Right cardiac atrium (tissue), 5 donors: Measurements from ENCODE around the gene FUT9. TPM values are rescaled to one million over a fixed set of nuclear protein-coding genes. Genes with fewer than 3 reads are reported as not detected.
A peak's percentile ranks its signal among the peaks of the same experiment; 100 is the strongest.

ENCODE experiments used
- ATAC-seq, 2 donors: fragments of 200-7000 bp; cut with Tn5 transposase; one replicate each; pipeline versions ENCODE4 v1.8.0 to v1.9.1; 2020; ENCODE audit warnings: moderate library complexity in 2 of 2, mild to moderate bottlenecking in 1 of 2
- DNase-seq, 3 donors: peaks; one replicate each; pipeline ENCODE4 v3.0.0-alpha.2; 2020
- H3K27ac ChIP-seq: one replicate; pipeline ENCODE4 v1.5.1; 2013; ENCODE audit warnings: mild to moderate bottlenecking, low read length, control low read depth, moderate library complexity
- H3K27me3 ChIP-seq: one replicate; pipeline ENCODE4 v1.6.1; 2013; ENCODE audit not compliant: control insufficient read depth, insufficient read depth
- H3K4me1 ChIP-seq: one replicate; pipeline ENCODE4 v1.6.1; 2013; ENCODE audit warnings: low read length; ENCODE audit not compliant: control insufficient read depth, insufficient read depth
- H3K4me3 ChIP-seq: one replicate; pipeline ENCODE4 v1.5.1; 2013; ENCODE audit warnings: low read length, control low read depth
- H3K9me3 ChIP-seq: one replicate; pipeline ENCODE4 v1.6.1; 2013; ENCODE audit warnings: low read length; ENCODE audit not compliant: control insufficient read depth
- WGBS: extraction: QIAGEN DNeasy Blood & Tissue Kit; methylation state at CpG from one replicate; pipeline ENCODE4 v1.1.7; 2013; 5-methylcytosine and 5-hydroxymethylcytosine counted together
- intact Hi-C, 4 donors: fragments of 100-400 bp; cut with DNase I; formaldehyde crosslinking; loops; one replicate each; pipeline versions ENCODE4 v1.11.0 to v1.14.0; 2022 to 2023
- long read RNA-seq, 4 donors: library from polyadenylated mRNA; unstranded; transcript quantifications; one replicate each; pipeline ENCODE4 v2.0.0, GENCODE V29; 2020 to 2021
- polyA plus RNA-seq: library from polyadenylated mRNA; stranded (reverse); fragments of 200-250 nt; gene quantifications from one replicate; pipeline ENCODE4 v1.2.3, GENCODE V29; 2013
- total RNA-seq, 4 donors: library from RNA; stranded (reverse); fragmentation: NEBNext Ultra II Directional; extraction: Animal tissue kit (Norgen Biotek cat#: 25700); gene quantifications; one replicate each; pipeline ENCODE4 v1.2.1, GENCODE V29; 2021
- donor health status: healthy with polysubstance abuse.
- donor health status: DM: no; HTN: yes; CAD: no.
- donor health status: DM: no; HTN: no; CAD: no.
- donor health status: DM: no; HTN: yes; CAD: no; lungs with severe emphysema.
- donor health status: DM: yes; HTN: yes; CAD: no.

FUT9 gene
- not detected for total RNA-seq
- not detected for polyA plus RNA-seq
- long read RNA-seq, donor 1: 0 reads
- long read RNA-seq, donor 2: 0 reads
- long read RNA-seq, donor 3: 0 reads
- long read RNA-seq, donor 4: 0 reads

DNA sequence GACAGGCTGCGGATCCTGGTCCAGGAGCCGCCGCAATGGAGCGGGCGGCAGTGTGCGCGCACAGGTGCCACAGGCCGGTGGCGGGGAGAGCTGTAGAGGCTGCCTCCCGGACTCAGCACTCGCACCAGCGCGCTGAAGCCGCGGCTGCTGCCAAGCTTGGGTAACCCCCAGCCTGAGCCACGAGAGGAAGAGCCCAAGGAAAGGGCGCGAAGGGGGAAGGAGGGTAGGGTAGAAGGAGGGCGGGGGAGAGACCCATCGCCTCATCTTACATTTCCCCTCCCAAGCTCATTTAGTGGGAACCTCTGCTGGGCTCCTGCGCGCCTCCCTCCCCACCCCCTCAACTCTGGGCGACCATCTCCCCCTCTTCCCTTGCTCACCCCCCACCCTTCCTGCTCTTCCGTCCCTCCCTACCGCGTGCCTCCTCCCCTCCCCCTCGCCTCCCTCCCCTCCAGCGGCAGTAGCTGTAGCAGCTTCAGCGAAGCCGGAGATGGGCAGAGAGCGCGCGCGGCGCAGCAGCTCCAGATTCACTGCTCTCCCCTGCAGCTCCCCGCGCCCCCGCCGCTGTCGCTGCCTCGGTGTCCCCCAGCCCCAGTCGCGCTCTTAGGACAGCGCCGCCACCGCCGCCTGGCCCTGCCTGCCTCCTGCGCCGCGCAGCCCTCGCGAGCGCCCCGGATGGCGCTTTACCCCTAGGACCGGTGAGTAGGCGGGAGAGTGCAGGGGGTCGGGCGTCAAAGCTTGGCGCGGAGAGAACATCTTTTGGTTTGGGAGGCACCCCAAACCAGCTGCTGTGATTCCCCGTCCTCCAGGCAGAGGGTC, at the start of gene FUT9:
Gene FUT9 (plus strand): TSS at position 457 of the 816 bp plus-strand sequence. CDS start 187,182 bp downstream, outside the sequence.
- intact Hi-C loops: no loop called here
- Histone ChIP-seq H3K4me1 (no peaks in the 10 kb centered on the region), H3K27ac (no peak within 1 kb of the TSS), H3K27me3 (no peaks in the 10 kb centered on the region), H3K9me3 (no peaks in the 10 kb centered on the region), H3K4me3 (no peak within 1 kb of the TSS)
- WGBS: under 1% methylated on average over 62 of the region's 62 CpGs
- peak in 2 of 3 donors; percentile 35 to 46 for DNase-seq
- ATAC-seq: peak in 1 of 2 donors; percentile 29

DNA sequence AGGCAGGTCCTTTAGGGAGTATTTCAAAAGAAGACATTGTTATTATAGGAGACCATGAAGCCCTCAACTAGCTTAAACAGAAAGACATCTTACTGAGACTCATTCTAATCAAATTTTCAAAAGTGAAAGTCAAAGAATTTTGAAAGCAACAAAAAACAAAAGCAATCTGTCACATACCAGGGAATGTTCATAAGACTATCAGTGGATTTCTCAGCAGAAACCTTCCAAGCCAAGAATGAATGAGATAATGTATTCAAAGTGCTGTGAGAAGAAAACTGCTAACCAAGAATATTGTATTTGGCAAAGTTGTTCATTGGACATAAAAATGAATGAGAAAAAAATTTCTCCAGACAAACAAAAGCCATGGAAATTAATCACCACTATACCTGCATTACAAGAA, 48.2 kb upstream of the FUT9 start:
- no peaks in the 10 kb centered on the region for H3K9me3 ChIP-seq
- H3K4me1 ChIP-seq: no peaks in the 10 kb centered on the region

GRCh38 chr6:95973976-95974375, 41.8 kb upstream of the FUT9 start:
- Histone ChIP-seq H3K27me3 (no peaks in the 10 kb centered on the region), H3K9me3 (no peaks in the 10 kb centered on the region), H3K4me1 (no peaks in the 10 kb centered on the region), H3K4me3 (no peak overlapping the region), H3K27ac (no peak overlapping the region)
- DNase-seq (no peak), ATAC-seq (no peak)
- intact Hi-C loops: no loop called here
- WGBS: 55% methylated on average over 3 of the region's 3 CpGs

More for the DNA sequence above, 48.2 kb upstream of the FUT9 start:
- intact Hi-C loops: no loop called here
- H3K27ac ChIP-seq: no peak overlapping the region
- DNase-seq: no peak
- no peak overlapping the region for H3K4me3 ChIP-seq
- ATAC-seq: no peak
- H3K27me3 ChIP-seq: no peaks in the 10 kb centered on the region

GRCh38 chr6:95978230-95978629, 37.5 kb upstream of the FUT9 start:
- ATAC-seq: no peak
- no peaks in the 10 kb centered on the region for H3K4me1 ChIP-seq
- H3K27me3 ChIP-seq: no peaks in the 10 kb centered on the region
- no peaks in the 10 kb centered on the region for H3K9me3 ChIP-seq
- DNase-seq: no peak
- intact Hi-C loops: no loop called here
- 50% methylated on average over 2 of the region's 2 CpGs for WGBS
- no peak overlapping the region for H3K4me3 ChIP-seq
- no peak overlapping the region for H3K27ac ChIP-seq

DNA sequence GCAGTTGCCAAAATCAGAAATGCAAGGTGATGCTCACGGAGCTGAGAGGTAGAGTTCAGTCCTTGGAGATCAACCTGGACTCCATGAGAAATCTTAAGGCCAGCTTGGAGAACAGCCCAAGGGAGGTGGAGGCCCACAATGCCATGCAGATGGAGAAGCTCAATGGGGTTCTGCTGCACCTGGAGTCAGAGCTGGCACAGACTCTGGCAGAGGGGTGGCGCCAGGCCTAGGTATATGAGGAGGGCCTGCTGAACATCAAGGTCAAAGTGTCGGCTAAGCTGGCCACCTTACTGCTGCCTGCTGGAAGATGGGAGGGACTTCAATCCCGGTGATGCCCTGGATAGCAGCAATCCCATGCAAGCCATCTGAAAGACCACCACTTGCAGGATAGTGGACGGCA, 23.9 kb upstream of the FUT9 start:
- no peak overlapping the region for H3K4me3 ChIP-seq
- no peak for ATAC-seq
- intact Hi-C loops: no loop called here
- WGBS: 88% methylated on average over 5 of the region's 5 CpGs
- no peaks in the 10 kb centered on the region for H3K4me1 ChIP-seq
- no peak overlapping the region for H3K27ac ChIP-seq
- DNase-seq: no peak
- H3K9me3 ChIP-seq: no peaks in the 10 kb centered on the region
- H3K27me3 ChIP-seq: no peaks in the 10 kb centered on the region

DNA sequence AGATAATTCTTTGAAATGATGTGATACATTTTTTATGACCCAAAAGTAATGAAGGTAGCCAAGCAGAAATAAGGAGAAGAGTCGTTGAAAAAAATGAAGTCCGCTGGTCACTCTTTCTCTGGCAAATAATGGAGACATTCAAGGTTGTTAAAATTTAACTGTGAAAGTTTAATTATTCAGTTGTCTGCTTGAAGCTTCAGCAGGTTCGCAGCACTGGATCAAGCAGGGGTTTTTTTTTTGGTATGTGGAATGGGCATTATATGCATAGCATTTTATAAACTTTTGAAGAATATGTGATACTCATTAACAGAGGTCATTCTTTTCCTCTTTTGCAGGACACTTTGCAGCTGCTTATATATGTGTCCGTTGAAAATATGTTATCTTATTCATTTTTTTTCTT, 21.6 kb upstream of the FUT9 start:
- H3K4me1 ChIP-seq: no peaks in the 10 kb centered on the region
- H3K27ac ChIP-seq: no peak overlapping the region
- WGBS: 74% methylated on average over 4 of the region's 4 CpGs
- no peak for ATAC-seq
- no peaks in the 10 kb centered on the region for H3K27me3 ChIP-seq
- H3K9me3 ChIP-seq: no peaks in the 10 kb centered on the region
- intact Hi-C loops: no loop called here
- no peak overlapping the region for H3K4me3 ChIP-seq
- DNase-seq: no peak

- Histone ChIP-seq H3K27ac (no peak overlapping the region), H3K27me3 (no peaks in the 10 kb centered on the region), H3K4me1 (no peaks in the 10 kb centered on the region), H3K4me3 (no peak overlapping the region), H3K9me3 (no peaks in the 10 kb centered on the region)
- no peak for ATAC-seq
- DNase-seq: no peak
- intact Hi-C loops: no loop called here
- 53% methylated on average over 3 of the region's 3 CpGs for WGBS
Observed at GRCh38 chr6:95998133-95998532, 17.6 kb upstream of the FUT9 start.

GRCh38 chr6:96001891-96002575, 13.7 kb upstream of the FUT9 start:
- Histone ChIP-seq H3K27me3 (no peaks in the 10 kb centered on the region), H3K27ac (no peak overlapping the region), H3K4me1 (no peaks in the 10 kb centered on the region), H3K9me3 (no peaks in the 10 kb centered on the region), H3K4me3 (no peak overlapping the region)
- DNase-seq: peak in 1 of 3 donors; percentile 18
- no peak for ATAC-seq
- intact Hi-C loops: no loop called here
- WGBS: 82% methylated on average over 8 of the region's 8 CpGs

DNA sequence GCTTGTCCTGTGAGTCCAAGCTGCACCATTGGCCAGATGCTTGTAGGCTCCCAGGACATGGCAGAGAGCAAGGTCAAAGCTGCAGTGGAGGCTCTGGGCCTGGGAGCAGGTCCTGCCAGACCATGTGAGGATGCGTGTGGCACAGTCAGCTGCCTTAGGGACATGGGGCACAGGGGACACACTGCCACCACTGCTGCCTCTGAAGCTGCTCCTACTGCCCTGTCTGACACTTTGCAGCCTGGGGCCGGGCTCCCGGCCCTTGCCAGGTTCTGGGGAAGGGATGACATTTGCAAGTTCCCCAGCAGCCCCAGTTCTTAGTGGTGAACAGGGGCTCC, 13.2 kb upstream of the FUT9 start:
- intact Hi-C loops: no loop called here
- Histone ChIP-seq H3K4me3 (no peak overlapping the region), H3K9me3 (no peaks in the 10 kb centered on the region), H3K4me1 (no peaks in the 10 kb centered on the region), H3K27ac (no peak overlapping the region), H3K27me3 (no peaks in the 10 kb centered on the region)
- DNase-seq (no peak), ATAC-seq (no peak)
- 73% methylated on average over 3 of the region's 3 CpGs for WGBS

GRCh38 chr6:96002912-96003311, 12.9 kb upstream of the FUT9 start:
- Histone ChIP-seq H3K9me3 (no peaks in the 10 kb centered on the region), H3K4me3 (no peak overlapping the region), H3K27ac (no peak overlapping the region), H3K27me3 (no peaks in the 10 kb centered on the region), H3K4me1 (no peaks in the 10 kb centered on the region)
- DNase-seq (peak in 1 of 3 donors; percentile 33), ATAC-seq (no peak)
- WGBS: 81% methylated on average over 5 of the region's 5 CpGs
- intact Hi-C loops: no loop called here

DNA sequence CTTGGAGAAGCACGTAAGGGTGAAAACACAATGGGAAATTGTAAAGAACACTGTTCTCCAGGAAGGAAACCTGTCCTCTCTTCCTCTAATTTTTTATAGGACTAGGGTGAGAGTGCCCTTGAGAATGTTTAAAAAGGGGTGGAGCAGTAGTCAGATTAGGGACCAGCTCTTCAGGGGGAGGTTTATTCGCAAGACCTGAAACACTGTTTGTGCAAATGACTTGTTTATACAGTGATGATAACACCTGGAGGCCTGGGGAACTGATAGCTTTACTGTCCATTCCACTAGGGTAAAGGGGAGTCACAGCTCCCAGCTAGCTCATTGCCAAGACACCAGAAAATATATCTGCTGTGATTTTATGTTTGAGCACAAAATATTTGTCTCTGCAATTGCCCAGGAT, 8.1 kb upstream of the FUT9 start:
- no peaks in the 10 kb centered on the region for H3K9me3 ChIP-seq
- no peak overlapping the region for H3K4me3 ChIP-seq
- no peak overlapping the region for H3K27ac ChIP-seq
- DNase-seq: no peak
- ATAC-seq: no peak
- intact Hi-C loops: no loop called here
- 52% methylated on average over 2 of the region's 2 CpGs for WGBS
- no peaks in the 10 kb centered on the region for H3K4me1 ChIP-seq
- no peaks in the 10 kb centered on the region for H3K27me3 ChIP-seq
